IPS-15b (cell line): ENCODE results near the gene ORC5.

ENCODE experiments used
- H3K27me3 ChIP-seq: one replicate; pipeline ENCODE4 v1.6.1; 2013; ENCODE audit warnings: low read length; ENCODE audit not compliant: control insufficient read depth, insufficient read depth
- H3K36me3 ChIP-seq: one replicate; pipeline ENCODE4 v1.6.1; 2013; ENCODE audit warnings: low read length; ENCODE audit not compliant: control insufficient read depth, insufficient read depth
- H3K4me1 ChIP-seq: one replicate; pipeline ENCODE4 v1.6.1; 2013; ENCODE audit warnings: mild to moderate bottlenecking, low read length; ENCODE audit not compliant: control insufficient read depth, insufficient read depth
- H3K4me3 ChIP-seq: one replicate; pipeline ENCODE4 v1.5.1; 2013; ENCODE audit warnings: low read depth, low read length
- H3K9ac ChIP-seq: one replicate; pipeline ENCODE4 v1.6.1; 2013; ENCODE audit warnings: low read depth, mild to moderate bottlenecking, low read length
- H3K9me3 ChIP-seq: one replicate; pipeline ENCODE4 v1.6.1; 2013; ENCODE audit warnings: mild to moderate bottlenecking, low read length; ENCODE audit not compliant: control insufficient read depth, insufficient read depth

ORC5 gene

DNA sequence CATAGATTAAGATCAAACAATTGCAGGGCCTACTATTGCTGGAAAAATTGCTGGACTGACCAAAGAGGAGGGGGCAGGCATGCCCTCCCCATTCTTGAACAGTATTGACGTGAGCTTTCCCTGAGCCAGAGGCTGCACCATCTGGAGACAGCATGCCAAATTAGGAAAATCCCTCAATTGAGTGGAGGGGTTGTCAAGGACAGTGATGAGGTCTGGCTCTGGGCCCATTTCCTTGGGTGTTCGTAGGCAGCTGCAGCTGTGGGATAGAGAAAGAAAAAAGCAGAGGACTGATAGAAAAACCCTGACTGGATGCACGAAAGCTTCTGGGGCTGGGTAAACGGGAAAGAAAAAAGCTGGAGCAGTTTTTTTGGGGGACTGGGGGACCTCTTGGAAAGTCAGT, 22.8 kb upstream of the ORC5 start:
- H3K27me3 ChIP-seq, result peaks cover 2% of the 10 kb centered on the region
- H3K9me3 ChIP-seq, result no peaks in the 10 kb centered on the region
- no peaks in the 10 kb centered on the region for H3K4me1 ChIP-seq
- no peak overlapping the region for H3K9ac ChIP-seq
- no peak overlapping the region for H3K4me3 ChIP-seq
- H3K36me3 ChIP-seq, result no peaks in the 10 kb centered on the region

DNA sequence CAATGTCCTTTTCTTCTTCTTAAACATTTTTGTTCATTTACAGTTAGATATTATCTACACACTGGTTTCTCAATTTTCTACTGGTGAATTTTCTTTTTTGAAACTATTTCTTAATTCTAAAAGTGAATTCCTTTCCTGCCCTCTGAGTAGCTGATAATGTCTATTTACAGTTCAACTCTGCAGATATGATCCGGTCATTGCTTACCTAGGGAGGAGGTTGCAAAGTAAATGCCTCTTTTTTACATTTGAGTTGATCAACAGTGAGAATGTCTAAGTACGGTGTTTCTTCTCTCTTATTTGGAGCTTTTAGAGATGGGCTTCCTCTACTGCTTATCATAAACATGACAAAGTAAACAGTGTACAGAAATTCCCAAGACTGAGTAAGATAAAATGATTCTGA, 20.6 kb upstream of the ORC5 start:
- H3K4me1 ChIP-seq, result no peaks in the 10 kb centered on the region
- no peak overlapping the region for H3K9ac ChIP-seq
- H3K9me3 ChIP-seq, result no peaks in the 10 kb centered on the region
- peaks cover 2% of the 10 kb centered on the region for H3K27me3 ChIP-seq
- no peak overlapping the region for H3K4me3 ChIP-seq
- H3K36me3 ChIP-seq, result no peaks in the 10 kb centered on the region

DNA sequence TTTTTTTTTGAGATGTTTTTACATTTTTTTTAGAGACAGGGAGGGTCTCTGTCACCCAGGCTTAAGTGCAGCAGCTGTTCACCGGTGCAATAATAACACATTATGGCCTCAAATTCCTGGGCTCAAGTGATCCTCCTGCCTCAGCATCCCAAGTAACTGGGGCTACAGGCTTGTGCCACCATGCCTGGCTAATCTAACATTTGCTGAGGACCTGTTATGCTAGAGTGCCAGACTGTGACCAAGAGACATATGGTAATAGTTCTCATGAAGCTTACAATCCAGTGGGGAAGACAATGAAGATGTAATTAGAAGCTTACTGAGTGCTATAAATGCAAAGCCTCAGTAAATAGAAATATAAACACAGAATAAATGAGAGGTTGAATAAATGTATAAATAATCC, 17.6 kb upstream of the ORC5 start:
- Histone ChIP-seq H3K9me3 (no peaks in the 10 kb centered on the region), H3K9ac (no peak overlapping the region)

DNA sequence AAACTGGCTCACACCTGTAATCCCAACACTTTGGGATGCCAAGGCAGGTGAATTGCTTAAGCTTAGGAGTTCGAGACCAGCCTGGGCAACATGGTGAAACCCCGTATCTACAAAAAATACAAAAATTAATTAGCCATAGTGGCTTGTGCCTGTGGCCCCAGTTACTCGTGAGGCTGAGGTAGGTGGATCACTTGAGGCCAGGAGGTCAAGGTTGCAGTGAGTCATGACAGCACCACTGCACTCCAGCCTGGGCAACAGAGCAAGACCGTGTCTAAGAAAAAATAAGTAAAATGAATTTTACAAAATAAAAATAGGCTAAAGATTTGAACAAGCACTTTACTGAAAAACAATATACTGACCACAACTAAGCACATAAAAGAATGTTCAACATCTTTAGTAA, 9.8 kb upstream of the ORC5 start:
- H3K4me3 ChIP-seq, result no peak overlapping the region
- H3K36me3 ChIP-seq, result no peaks in the 10 kb centered on the region
- H3K4me1 ChIP-seq, result no peaks in the 10 kb centered on the region
- no peak overlapping the region for H3K9ac ChIP-seq
- H3K9me3 ChIP-seq, result no peaks in the 10 kb centered on the region
- H3K27me3 ChIP-seq, result no peaks in the 10 kb centered on the region

More for the DNA sequence above, 17.6 kb upstream of the ORC5 start:
- Histone ChIP-seq H3K36me3 (no peaks in the 10 kb centered on the region), H3K27me3 (no peaks in the 10 kb centered on the region), H3K4me1 (no peaks in the 10 kb centered on the region), H3K4me3 (no peak overlapping the region)

DNA sequence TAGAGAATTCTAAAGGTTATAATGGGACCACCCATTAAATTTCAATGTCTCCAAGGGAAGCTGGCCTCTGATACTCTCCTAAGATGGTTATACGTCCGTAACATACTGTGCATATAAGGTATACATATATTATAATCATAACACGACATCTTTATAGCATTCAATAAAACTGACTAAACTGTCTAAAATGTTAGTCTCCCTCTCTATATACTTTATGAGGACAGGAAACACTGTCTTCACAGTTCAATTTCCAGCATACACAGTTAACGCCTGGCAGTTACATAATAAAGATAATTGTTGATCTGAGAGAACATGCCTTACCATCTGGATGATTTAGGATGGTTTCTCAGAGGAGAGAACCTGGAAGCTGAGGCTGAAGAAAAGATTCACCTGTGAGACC, 1.2 kb upstream of the ORC5 start:
- no peak overlapping the region for H3K9ac ChIP-seq
- H3K36me3 ChIP-seq, result no peaks in the 10 kb centered on the region
- no peak overlapping the region for H3K4me3 ChIP-seq
- peaks cover 8% of the 10 kb centered on the region for H3K4me1 ChIP-seq
- no peaks in the 10 kb centered on the region for H3K27me3 ChIP-seq
- no peaks in the 10 kb centered on the region for H3K9me3 ChIP-seq

DNA sequence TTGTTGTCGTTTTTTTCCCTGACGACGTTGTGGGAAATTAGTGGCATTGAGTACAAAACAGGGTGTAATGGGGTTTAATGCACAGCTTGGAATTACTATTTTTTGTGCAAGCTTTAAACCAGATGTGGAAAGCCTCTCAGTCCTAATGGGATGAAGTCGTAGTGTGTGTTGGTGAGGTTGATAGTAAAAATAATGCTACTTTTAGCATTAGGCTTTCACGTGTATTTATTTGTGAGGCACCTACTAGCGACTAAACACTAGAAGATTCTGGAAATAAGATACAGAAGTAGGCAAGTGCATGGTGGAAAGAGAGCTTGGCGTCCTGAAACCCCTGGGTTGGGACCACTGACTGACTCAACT, 588 bp upstream of the ORC5 start:
- H3K9ac ChIP-seq, result peak overlapping the region; percentile 76
- H3K36me3 ChIP-seq, result no peaks in the 10 kb centered on the region
- no peaks in the 10 kb centered on the region for H3K9me3 ChIP-seq
- peaks cover 8% of the 10 kb centered on the region for H3K4me1 ChIP-seq
- H3K27me3 ChIP-seq, result no peaks in the 10 kb centered on the region
- H3K4me3 ChIP-seq, result peak overlapping the region; percentile 100

DNA sequence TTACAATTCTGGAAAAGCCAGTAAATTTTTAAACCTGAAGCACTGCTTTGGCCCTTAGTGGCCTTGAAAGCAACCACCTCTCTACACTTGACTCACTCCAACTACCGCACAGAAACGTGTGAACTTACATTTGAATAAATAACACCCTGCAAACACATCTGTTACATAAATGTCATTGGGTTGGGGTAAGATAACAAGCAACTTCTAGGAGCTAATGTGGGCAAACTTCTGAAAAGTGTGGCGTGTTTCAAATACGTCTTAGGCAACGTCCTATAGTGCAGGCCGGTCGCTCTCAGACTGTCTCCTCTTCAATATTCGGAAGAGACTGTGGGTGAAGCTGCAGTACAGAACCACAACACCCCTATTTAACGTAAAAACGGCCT, 474 bp downstream of the ORC5 start:
- Histone ChIP-seq H3K4me1 (peaks cover 8% of the 10 kb centered on the region), H3K4me3 (peak overlapping the region; percentile 100), H3K27me3 (no peaks in the 10 kb centered on the region), H3K9me3 (no peaks in the 10 kb centered on the region), H3K36me3 (peaks cover 3% of the 10 kb centered on the region), H3K9ac (peak overlapping the region; percentile 90)

DNA sequence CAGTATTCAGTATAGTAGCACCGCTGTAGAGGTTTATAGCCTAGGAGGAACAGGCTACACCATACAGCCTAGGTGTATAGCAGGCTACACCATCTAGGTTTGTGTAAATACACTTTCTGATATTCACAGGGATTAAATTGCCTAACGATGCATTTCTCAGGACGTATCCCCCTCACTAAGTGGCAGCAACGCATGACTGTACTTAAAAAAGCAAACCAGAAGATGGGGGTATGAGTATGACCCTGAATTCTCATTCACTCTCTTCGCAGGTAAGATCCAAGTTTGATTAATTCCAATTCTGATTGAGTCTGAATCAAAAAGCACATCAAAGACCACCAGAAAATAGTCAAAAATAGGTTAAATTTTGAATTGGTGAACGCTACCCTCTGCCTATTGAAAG, 972 bp downstream of the ORC5 start:
- Histone ChIP-seq H3K9me3 (no peaks in the 10 kb centered on the region), H3K36me3 (peaks cover 3% of the 10 kb centered on the region), H3K9ac (peak overlapping the region; percentile 90), H3K4me1 (peaks cover 8% of the 10 kb centered on the region), H3K4me3 (peak overlapping the region; percentile 100), H3K27me3 (no peaks in the 10 kb centered on the region)

DNA sequence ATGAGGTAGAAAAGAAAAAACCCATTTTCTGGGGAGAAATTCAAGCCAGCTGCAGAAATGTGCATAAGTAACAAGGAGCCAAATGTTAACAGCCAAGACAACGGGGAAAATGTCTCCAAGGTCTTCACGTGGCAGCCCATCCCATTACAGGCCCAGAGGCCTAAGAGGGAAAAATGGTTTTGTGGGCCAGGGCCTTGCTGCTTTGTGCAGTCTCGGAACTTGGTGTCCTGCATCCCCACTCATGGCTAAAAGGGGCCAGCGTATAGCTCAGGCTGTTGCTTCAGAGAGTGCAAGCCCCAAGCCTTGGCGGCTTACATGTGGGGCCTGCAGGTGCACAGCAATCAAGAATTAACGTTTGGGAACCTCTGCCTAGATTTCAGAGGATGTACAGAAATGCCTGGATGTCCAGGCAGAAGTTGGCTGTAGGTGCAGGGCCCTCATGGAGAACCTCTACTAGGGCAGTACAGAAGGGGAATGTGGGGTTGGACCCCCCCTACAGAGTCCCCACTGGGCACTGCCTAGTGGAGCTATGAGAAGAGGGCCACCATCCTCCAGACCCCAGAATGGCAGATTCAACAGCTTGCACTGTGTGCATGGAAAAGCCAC, 9.0 kb downstream of the ORC5 start:
- no peaks in the 10 kb centered on the region for H3K27me3 ChIP-seq
- no peak overlapping the region for H3K9ac ChIP-seq
- H3K36me3 ChIP-seq, result peaks cover 18% of the 10 kb centered on the region
- no peaks in the 10 kb centered on the region for H3K9me3 ChIP-seq
- H3K4me3 ChIP-seq, result no peak overlapping the region
- H3K4me1 ChIP-seq, result no peaks in the 10 kb centered on the region

DNA sequence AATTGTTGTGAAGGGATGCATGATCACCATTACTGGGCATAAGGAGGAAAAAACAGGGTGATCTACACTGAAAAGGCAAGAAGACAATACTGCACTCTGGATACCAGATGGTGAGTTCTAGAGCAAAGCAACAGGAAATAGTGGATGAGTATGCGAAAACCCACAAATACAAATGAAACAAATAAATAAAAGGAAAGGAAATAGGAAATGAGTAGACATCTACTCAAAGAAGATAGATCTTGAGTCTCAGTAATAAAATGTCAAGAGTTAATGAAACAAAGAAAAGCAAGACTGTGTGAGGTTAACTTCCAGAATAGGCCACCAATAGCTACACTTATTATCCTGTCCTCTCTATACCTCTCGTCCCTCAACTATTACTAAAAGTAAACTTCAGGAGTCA, 11.7 kb downstream of the ORC5 start:
- H3K4me1 ChIP-seq, result no peaks in the 10 kb centered on the region
- no peaks in the 10 kb centered on the region for H3K9me3 ChIP-seq
- no peak overlapping the region for H3K4me3 ChIP-seq
- no peak overlapping the region for H3K9ac ChIP-seq
- H3K27me3 ChIP-seq, result no peaks in the 10 kb centered on the region
- H3K36me3 ChIP-seq, result peaks cover 12% of the 10 kb centered on the region

DNA sequence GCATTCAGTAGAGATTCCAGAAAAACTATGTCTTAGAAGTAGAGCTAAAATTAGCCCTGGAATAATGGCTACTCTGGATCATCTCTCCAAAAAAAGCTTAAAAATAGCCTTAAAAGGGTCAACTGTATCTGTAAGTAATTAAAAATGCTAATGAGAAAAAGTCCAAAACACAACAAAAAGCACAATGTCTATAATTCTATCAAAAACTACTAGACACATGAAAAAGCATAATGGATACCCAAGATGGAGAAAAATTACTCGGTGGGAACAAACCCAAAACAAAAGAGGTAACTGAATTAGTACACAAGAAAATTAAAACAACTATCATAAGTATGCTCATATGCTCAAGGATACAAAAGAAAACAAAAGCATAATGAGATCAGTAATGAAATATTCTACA, 15.4 kb downstream of the ORC5 start:
- no peaks in the 10 kb centered on the region for H3K27me3 ChIP-seq
- H3K4me3 ChIP-seq, result no peak overlapping the region
- H3K36me3 ChIP-seq, result no peaks in the 10 kb centered on the region
- H3K4me1 ChIP-seq, result no peaks in the 10 kb centered on the region
- no peak overlapping the region for H3K9ac ChIP-seq
- no peaks in the 10 kb centered on the region for H3K9me3 ChIP-seq

DNA sequence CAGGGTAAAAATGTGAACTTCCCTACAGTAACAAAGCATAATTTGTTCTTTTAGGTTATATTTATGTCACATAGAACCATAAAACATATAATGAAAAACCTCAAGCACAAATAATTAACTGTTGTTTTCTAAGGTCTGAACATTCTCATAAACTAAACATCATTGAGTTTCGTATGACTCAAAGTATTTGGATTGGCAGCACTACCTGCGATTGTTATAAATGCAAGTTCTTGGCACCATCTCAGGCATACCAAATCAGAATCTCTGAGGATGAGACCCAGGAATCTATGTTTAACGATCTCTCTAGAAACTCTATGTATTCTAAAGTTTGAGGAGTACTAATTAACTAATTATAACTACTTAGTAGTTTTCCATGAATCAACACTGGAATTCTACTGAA, 22.5 kb downstream of the ORC5 start:
- Histone ChIP-seq H3K36me3 (peaks cover 9% of the 10 kb centered on the region), H3K27me3 (no peaks in the 10 kb centered on the region), H3K9ac (no peak overlapping the region), H3K4me1 (no peaks in the 10 kb centered on the region), H3K4me3 (no peak overlapping the region), H3K9me3 (no peaks in the 10 kb centered on the region)
